Epithelial cell of prostate (primary cell): Measurements from ENCODE around the gene DPM2.

ENCODE experiments used
- DNase-seq: peaks from one replicate; pipeline ENCODE4 v3.0.0-alpha.2; 2011; ENCODE audit warnings: low read depth, low spot score
- H3K27ac ChIP-seq: fragments of 450-650 bp; 2 replicates; pipeline ENCODE4 v1.5.1; 2017; ENCODE audit warnings: mild to moderate bottlenecking

Gene DPM2

DNA sequence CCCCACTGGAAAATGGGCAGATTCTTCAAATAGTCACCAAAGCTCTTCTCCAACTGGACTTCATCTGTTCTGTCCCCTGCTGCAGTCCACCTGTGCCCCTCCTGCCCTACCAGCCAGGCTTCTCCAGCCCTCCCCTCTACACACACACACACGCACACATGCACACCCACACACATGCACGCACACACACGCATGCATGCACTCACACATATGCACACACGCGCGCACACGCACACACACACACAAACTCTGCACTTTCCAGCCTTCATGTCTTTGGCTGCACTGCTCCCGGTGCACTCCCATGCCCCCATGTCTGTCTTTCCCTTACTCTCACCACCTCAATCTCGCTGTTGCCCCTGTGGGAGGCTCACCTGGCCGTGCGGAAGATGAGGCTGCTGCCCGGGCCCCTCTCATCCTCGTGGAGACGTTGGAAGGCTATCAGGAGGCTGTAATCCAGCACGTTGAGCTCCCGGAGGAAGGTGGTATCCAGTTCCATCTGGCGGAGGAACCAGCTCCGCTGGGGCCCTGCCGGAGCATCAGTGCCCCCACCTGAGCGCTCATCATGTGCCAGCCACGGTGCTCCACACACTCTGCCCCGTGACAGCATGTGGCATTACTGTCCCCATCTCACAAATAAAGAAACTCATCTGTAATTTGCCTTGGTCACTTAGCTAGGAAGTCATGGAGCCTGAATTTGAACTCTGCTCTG, 12.8 kb downstream of the DPM2 start:
- DNase-seq, result no peak
- no peak overlapping the region for H3K27ac ChIP-seq

DNA sequence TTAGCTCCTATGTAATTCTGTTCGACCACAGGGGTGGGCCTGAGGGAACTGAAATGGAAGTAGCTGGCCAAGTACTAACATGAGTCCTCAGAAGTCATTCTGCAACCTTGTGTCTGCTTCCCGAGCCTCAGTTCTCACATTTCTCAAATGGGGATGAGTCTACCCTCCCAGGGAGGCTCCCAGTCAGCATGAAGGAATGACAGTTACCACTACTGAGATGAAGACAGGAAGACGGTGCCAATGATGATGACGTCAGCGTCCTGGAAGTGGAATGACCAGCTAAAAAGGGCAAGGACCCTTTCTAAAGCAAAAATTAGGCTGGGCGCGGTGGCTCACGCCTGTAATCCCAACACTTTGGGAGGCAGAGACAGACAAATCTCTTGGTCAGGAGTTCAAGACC, 13.9 kb downstream of the DPM2 start:
- DNase-seq, result no peak
- H3K27ac ChIP-seq, result peak overlapping the region; percentile 62

DNA sequence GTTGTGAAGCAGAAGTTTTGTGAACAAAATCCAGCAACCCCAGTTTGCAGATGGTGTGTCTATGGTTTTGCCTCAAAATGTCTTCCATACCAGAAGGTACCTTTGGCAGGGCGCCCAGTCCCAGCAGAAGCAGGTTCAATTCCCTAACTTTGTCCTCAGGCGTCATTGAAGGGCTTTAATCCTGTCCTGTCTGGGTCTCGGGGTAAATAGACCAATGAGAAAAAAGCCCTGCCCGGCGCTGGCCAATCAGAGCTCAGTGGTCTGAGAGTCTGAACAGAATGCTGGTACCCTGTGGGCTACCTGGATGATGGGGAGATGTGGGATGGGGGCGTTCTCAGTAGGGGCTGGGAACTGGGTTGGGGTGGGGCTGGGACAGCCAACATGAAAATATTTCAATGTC, 14.6 kb downstream of the DPM2 start:
- no peak for DNase-seq
- peak overlapping the region; percentile 62 for H3K27ac ChIP-seq

DNA sequence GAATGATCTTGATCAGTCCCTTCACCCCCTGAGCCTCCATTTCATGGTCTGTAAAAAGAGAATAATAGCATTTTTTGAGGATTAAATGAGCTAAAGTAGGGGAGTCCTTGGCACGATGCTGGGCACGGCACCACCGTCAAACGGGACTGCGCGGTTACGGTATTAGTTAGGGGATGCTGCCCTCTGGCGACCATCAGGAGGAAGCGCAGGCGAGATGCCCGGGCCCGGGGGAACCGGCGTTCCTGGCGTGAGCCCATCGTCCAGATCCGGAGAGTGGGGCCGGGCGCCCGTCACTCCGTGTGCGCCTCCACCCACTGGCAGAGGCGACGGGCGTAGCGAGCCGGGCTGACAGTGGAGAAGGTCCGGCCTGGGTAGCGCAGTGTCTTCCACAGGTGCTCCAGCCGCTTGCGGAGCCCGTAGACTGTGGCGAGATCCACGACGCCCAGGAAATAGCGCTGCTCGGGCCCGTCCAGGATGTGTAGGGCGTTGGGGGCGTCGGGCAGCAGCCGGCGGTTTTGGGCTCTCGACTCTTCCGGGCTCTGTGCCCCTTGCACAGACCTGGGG, 16.0 kb downstream of the DPM2 start:
- DNase-seq, result no peak
- H3K27ac ChIP-seq, result no peak overlapping the region

DNA sequence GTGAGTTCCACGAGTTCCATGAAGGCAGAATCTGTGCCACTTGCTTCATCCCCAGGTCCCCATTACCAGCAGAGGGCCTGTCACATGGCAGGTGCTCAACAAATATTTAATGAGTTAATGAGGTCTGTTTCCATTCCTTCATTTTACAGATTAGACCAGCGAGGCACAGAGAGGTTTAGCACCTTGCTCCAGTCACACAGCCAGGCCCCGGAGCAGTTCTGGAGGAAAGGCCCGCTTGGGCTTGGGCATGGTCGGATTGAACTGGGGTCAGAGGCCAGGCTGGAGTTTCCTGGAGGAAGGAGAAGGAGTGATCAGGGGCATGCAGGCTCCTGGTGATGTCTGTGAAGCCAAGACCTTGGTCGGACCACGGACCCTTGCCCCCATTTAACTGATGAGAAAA, 16.9 kb downstream of the DPM2 start:
- DNase-seq, result no peak
- no peak overlapping the region for H3K27ac ChIP-seq

DNA sequence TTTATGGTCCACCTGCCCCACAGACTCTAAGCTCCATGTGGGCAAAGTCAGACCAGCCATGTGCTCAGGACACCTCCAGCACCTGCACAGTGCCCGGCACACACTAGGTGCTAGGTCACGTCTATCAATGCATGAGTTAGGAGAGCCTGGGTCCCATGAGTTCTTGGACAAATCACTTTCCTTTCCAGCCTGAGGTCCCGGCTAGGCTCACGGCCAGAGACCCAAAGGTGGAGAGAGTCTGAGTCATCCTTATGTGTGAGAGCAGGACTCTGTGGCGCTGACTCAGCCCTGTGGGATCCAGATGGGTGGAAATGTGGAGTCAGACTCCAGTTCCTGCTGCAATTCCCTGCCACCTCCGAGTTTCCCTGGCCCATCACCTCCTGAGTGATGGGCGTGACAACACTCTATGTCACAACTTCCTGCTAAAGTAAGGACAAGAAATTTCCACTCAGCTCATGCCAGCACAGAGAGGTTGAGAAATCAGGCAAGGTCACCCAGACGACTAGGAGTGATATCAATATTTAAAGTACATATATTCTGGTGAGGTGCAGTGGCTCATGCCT, 18.3 kb downstream of the DPM2 start:
- DNase-seq, result peak; percentile 94
- H3K27ac ChIP-seq, result peak overlapping the region; percentile 62

DNA sequence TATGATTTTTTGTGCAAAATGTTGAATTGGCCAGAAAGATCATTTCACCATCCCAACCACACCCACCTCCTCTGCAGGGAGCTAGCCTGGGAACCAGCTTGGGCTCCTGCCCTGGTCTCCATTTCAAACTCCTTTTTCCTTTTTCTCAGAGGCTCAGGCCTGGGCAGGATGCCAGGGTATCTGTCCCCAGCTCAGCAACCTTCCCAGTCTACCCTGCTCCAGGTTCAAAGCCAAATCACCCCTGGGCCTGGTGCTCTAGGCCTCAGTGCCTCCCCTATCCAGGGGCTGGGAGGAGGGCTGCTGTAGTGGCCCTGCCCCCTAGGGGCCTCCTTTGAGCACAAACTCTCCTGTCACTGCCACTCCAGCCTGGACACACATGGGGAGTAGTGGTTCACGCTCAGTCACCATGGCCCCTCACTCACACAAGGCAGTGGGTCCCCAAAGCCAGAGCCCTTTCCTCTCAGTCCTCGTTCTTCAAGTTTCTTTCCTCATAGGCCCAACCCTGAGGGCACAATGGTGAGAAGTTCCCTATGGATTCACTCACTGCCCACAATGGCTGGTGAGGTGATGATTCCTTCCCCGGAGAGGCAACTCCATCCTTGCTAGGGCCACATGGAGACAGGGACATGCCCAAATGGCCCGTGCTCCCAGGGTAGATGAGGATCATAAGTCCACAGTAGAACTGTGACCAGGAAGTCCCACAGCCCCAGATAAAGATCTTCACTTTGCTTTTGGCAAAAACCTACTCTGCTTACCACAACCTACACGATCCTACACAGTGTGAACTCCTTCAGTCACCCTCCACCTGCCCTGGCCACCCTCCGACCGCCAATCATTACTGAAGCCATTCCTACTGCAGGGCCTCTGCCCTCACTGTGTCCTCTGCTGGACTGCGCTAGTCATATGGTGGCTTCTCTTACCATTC, 19.2 kb downstream of the DPM2 start:
- H3K27ac ChIP-seq, result peak overlapping the region; percentile 62
- no peak for DNase-seq

DNA sequence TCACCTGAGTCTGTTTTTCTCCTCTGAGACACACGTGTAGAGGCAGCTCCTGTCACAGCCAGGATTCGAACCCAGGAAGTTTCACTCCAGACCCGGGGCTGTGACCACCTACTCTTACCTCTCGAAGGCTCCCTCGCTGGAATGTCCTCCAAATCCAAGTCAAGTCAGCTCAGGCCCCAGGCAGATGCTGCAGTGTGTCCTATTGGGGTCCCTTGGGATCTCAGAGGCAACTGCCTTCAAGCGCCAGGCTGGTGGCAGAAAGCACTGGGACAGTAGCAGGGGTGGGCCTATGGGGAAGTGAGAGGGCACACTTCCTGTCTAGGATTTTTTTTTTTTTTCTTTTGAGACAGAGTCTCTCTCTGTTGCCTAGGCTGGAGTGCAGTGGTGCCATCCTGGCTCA, 20.1 kb downstream of the DPM2 start:
- DNase-seq, result no peak
- H3K27ac ChIP-seq, result peak overlapping the region; percentile 62

DNA sequence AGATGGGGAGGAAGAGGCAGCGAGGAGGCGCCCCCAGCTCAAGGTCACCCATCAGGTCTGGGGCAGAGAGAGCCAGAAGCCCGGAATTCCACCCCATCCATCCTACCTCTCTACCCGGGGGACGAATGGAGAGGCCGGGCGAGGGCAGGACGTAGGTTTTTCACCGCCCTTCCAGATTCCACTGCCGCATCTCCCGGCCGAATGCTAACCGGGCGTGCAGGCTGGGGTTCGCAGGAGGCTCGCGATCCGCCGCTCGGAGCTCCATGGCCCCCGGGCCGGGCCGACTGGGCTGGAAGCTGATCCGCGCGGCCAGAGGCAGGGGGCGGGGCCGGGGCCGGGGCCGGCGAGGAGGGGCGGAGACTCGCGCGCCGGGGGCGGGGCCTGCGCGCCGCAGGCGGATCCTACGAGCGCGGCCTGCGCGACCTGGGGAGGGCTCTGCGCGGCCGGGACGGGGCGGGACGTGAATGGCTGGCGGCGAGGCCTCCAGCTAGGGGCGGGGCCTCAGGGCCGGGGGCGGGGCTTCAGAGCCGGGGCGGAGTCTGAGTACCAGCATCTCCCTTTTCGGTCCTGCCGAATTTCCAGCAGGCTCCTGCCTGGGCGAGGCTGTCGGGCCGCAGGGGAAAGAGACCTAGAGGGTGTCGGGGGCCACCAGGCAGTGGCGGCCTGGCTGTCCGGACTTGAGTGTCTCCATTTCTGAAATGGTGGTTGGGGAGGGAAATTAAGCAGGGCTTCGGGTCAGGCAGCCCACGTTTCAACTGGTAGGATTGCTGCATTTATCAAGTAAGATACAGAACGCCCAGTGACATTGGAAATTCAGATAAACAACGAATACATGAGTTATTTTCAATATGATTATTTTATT, 20.7 kb downstream of the DPM2 start, which contains the start of gene ST6GALNAC4:
Gene ST6GALNAC4, minus strand, starts transcription at position 322 of the 862 bp plus-strand sequence. CDS start 622 bp downstream, outside the sequence.
- peak within 1 kb of the TSS; percentile 62 for H3K27ac ChIP-seq
- DNase-seq, result no peak

DNA sequence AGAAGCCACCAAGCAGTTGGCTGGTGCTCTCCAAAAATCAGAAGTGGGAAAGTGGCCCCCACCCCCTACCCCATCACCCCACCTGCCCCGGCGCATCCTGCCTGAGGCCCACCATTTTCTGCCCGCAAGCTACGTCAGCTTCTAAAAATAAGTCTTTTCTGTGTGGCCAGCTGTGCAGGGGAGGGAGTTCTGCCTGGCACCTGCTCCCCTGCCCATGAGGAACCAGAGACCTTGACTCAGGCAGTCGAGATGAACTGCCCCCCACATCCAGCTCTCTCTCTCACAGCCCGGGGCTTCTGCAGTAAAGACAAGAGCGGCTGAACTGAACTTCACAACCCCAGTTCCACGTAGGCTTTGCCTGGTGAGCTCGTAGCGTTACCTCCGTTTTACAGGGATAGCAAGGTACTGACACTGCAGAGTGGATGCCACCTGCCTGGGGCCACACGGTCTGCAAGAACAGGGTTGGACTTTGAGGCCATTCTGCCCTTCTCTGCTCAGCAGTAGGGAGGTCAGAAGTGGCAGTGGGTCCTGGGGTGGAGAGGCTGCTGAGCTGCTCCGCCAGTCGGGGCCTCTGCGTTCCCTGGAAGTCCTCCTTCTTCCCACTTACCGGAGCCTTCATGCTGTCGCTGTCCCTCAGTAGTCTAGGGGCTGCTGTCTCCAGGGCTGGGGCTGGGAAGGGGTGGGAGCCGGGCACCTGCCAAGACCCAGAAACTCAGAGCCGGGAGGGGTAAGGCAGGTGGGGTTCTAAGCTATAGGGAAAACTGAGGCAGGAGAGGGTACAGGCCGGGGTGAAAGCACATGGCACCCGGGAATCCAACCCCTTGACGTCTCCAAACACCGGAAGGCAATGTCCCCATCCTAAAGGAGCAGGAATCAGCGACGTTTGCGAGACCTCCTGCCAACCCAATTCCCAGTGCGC, 21.6 kb downstream of the DPM2 start:
- DNase-seq, result no peak
- H3K27ac ChIP-seq, result no peak overlapping the region

DNA sequence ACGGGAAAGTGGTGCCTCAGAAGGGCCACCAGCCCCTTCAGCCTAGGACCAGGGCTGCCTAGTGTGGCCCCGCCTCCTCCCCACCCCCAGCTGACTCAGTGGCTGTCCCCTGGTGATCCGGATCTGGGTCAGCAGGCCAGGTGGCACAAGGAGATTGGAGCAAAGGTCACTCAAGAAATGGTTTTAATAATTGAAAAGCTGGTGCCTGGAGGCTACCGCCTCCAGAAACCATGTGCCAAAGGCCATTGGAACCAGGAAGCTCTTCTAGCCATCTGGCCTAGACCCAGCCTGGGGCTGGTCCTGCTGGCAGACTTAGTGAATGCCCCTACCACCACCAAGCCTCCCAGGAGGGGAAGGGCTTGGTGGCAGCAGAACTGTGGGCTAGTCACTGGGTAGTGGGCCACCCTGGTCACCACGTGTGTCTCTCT, 22.3 kb downstream of the DPM2 start:
- no peak for DNase-seq
- H3K27ac ChIP-seq, result no peak overlapping the region

DNA sequence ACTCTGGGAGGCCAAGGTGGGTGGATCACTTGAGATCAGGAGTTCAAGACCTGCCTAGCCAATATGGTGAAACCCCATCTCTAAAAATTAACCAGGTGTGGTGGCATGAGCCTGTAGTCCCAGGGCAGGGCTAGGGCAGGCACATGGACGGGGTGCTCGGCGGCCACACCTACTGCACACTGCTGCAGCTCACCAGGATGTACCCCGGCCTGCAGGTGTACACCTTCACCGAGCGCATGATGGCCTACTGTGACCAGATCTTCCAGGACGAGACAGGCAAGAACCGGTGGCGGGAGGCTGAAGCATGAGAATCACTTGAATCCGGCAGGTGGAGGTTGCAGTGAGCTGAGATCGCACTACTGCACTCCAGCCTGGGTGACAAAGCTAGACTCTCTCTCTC, 24.0 kb downstream of the DPM2 start:
- no peak overlapping the region for H3K27ac ChIP-seq
- DNase-seq, result no peak

DNA sequence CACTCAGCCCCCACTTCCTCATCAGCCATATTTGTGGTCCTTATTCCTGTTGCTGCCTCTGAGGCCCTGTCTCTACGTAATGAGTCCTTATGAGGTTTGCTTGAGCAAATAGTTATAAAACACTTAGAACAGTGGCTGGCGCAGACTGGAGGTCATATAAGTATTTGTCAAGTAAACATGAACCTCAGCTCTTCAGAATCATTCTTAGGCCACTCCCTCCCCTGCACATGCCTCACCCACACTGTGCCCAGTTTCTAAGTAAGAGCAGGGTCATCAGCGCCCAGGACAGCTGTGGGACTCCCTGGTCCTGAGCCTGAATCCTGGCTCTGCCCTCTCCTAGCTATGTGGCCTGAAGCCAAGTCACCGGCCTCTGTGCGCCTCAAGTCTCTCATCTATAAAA, 24.8 kb downstream of the DPM2 start:
- DNase-seq, result no peak

DNA sequence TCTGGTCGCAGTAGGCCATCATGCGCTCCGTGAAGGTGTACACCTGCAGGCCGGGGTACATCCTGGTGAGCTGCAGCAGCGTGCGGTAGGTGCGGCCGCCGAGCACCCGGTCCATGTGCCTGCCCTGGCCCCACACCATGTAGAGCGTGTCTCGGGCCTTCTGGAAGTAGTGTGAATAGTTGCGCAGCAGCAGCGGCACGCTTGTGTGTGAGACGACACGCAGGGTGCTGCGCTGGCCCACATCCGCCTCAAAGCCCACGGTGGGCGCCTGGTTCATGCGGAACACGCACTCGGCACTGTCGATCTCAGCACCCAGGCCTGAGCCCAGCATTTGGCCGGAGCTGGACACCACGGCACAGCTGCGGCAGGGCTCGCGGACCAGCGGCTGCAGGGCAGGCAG, 25.4 kb downstream of the DPM2 start:
- no peak overlapping the region for H3K27ac ChIP-seq
- DNase-seq, result no peak

More for the DNA sequence above, 24.8 kb downstream of the DPM2 start:
- no peak overlapping the region for H3K27ac ChIP-seq

DNA sequence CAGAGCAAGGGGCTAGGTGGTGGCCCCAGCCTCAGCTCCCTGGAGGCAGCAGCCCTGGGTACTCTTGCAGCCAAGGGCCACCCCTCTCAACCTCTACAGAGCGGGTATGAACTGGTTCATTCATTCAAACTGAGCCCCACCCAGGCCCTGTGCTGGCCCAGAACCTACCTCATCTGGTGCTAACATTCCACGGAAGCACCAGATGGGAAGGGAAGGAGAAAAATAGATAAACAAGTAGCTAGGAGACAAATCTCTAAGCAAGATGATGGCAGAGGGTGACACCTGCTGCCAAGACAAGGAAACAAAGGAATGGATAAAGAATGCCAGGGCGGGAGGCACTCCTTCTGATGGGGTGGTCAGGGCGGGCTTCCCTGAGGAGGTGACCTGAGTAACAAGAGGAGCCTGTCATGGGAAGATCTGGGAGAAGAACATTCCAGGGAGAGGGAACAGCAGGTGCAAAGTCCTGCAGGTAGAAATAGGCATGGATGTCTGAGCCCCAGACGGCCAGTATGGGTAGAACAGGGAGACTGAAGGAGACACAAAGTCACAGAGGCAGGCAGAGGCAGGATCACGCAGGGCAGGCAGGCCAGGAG, 26.9 kb downstream of the DPM2 start:
- DNase-seq, result no peak

DNA sequence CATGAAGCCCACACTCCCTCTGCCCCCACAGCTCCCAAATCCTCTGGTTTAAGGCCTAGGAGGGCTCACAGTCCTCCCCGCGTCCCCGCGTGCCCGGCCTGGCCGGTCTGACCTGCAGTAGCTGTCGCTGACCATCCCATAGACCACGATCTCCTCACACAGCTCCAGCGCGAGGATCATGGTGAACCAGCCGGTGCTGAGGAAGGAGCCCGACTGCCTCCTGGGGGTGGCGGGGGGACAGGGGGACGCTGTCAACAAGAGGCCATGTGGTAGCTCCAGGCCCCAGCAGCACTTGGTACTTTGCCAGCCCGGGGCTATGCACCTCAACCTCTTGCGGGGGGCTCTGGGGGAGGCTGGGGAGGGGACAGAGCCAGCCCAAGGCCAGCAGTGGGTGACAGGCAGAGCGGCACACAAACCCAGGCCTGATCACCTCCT, 27.8 kb downstream of the DPM2 start:
- no peak for DNase-seq
- H3K27ac ChIP-seq, result no peak overlapping the region

More for the DNA sequence above, 26.9 kb downstream of the DPM2 start:
- H3K27ac ChIP-seq, result no peak overlapping the region

DNA sequence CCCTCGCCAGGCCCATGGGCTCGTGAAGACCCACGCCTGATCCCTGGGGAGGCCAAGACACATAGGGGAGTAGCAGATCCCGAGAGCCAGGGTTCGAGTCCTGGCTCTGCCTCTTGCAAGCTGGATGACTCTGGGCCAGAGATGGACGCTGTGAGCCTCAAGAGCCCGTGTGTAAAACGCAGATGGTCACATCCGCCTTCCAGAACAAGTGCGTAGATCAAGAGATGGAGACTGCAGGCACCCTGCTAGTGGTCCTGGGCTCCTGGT, 29.1 kb downstream of the DPM2 start:
- no peak for DNase-seq
- no peak overlapping the region for H3K27ac ChIP-seq

DNA sequence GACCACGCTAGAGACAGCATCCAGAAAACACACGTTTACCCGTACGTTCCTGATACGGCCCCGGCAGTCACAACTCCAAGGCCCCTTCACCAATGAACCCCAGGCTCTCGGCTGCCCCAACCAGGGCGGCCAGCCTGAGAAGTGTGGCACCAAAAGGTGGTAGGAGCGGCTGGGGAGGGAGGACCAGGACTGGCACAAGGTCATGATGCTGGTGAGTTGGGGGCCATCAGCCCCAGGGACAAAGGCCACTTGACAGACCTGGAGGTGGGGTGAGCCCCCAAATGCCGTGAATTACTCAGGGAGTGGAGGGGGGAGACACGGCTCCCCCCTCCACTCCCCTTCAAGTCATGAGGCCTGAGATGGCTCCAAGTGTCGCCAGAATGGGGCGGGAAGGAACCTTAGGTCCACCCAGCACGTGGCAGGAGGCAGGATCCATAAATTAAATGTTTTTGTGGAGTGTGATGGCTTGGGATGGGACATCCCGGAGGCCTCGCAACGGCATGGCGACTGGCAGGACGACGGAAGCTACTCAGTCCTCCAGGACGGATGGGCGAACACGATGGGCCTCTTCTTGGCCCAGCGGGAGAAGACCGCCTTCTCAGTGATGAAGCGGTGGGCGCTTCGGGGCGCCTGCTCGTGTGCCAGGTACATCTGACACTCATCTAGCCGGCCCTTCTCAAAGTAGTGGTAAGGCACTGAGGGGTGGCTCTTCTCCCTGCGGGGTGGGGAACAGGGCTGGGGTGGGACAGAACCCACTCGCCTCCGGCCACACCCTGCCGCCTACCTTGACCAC, 29.6 kb downstream of the DPM2 start:
- DNase-seq, result no peak
- no peak overlapping the region for H3K27ac ChIP-seq
